GM18520 (cell line): Measurements from ENCODE around the gene ABCC2.
A peak's percentile ranks its signal among the peaks of the same experiment; 100 is the strongest.
"Not testable (repeated sequence)": the region's sequence is repeated elsewhere in the genome, so short reads cannot be mapped to it uniquely, and the experiment has no call there.

Experiments used
- ATAC-seq: cut with Tn5 transposase; IDR thresholded peaks from one replicate; pipeline ENCODE4 v1.9.1; 2021; ENCODE audit not compliant: unreplicated experiment

Gene ABCC2

DNA sequence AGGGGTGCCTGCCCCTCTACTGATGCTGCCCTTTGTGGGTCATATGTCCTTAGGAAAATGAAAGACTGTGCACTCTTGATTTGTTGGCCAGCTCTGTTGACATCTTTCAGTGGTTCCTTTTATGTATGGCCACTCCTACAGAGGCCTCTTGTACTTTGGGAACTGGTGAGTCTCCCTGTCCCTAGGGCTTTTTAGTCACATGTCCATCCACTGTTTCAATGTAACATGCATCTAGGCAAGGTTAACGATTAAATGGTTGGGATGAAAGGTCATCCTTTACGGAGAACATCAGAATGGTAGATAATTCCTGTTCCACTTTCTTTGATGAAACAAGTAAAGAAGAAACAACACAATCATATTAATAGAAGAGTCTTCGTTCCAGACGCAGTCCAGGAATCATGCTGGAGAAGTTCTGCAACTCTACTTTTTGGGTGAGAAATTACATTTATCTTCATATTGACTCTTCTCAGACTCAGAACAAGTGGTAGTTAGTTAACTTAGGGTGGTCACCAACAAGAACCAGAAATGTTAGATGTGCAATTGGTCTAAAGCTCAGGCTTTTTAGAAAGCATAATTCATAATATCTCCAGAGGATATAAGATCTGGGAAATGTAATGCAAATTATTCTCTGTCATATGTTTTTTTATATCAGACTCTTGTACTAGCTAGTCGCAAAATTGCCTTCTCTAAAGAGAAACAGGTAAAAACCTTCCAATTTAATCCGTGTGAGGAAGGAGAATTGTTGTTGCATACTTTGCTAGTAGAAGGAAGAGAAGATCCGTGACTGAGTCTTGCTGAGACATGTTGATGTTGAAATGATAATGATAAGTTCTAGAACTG, at the start of gene ABCC2:
Gene ABCC2, plus strand, starts transcription at position 194 of the 840 bp plus-strand sequence. Its CDS starts 205 bp downstream, at position 399.
- no peak for ATAC-seq

DNA sequence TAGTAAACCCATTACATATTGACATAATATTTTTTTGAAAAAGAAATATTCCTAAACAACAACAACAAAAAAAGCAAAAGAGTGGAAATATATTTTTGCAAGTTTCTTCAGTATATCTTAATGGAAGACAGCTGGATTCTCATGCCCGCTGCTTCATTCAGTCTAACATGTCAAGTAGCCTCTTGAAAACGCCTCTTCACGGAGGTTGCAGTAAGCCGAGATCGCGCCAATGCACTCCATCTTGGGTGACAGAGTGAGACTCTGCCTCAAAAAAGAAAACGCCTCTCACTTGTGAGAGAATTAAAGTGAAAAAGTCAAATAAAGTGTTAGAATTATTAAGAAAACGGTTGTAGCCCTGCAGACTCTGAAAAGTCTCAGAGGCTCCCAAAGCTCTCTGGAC, 49.1 kb upstream of the ABCC2 start:
- no peak for ATAC-seq

DNA sequence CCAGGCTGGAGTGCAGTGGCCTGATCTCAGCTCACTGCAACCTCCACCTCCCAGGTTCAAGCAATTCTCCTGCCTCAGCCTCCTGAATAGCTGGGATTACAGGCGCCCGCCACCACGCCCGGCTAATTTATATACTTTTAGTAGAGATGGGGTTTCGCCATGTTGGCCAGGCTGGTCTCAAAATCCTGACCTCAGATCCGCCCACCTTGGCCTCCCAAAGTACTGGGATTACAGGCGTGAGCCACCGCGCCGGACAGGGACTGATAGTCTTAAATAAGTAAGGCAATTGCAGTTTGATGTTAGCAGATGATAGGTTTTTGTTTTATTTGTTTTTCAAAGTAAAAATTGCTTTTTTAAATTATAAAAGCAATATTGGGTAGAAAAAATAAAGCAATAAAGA, 48.3 kb upstream of the ABCC2 start:
- not testable (repeated sequence) for ATAC-seq

DNA sequence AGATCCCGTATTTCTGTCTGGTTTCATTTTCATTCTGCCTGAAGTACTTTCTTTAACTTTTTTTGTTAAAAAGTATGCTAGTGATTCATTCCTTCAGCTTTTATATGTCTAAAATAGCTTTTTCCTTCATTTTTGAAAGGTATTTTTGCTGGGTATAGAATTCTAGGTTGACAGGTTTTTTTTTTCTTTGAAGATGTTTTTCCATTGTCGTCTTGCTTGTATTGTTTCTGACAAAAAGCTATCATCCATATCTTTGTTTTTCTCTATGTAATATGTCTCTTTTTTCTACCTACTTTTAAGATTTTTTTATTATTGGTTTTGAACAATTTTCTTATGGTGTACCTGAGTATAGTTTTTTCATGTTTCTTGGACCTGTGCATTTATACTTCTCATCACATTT, 42.2 kb upstream of the ABCC2 start:
- no peak for ATAC-seq

DNA sequence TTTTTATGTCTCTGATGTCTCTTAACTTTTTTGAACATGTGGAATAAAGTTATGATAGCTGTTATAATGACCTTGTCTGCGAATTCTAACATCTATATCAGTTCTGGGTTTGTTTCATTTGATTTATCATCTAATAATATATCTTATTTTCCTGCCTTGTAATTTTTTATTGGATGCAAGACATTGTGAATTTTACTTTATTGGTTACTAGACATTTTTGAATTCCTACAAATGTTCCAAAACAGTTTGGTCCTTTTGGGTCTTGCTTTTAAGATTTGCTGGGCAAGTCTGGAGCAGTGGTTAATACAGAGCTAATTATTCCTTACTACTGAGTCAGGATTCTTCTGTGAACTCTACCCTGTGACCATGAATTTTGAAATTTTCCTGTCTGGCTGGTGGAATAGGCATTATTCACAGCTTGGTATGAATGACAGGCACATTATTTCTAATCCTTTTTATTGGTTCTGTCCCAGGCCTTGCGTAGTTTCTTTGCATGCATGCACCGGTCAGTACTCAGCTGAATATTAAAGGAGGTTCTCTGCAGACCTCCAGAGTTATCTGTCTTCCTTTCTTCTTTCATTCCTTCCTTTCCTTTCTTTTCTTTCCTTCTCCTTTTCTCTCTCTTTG, 41.4 kb upstream of the ABCC2 start:
- no peak for ATAC-seq

DNA sequence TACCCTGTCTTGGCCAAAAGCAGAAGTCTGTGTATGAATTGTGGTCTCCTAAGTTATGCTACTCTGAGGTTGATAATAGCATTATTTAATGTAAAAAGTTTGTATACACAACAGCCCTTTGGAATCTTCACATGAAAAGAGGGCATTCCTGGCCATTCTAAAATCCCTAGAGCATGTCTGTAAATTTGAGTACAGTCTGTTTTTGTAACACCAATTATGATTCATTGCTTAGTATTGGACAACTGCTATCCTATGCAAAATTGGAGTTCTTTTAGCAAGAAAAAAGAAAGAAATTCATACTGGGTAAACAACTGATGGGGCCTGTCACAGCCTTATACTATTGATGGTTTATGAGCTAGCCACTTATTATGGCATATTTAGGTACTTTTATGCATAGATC, 40.2 kb upstream of the ABCC2 start:
- ATAC-seq: no peak

DNA sequence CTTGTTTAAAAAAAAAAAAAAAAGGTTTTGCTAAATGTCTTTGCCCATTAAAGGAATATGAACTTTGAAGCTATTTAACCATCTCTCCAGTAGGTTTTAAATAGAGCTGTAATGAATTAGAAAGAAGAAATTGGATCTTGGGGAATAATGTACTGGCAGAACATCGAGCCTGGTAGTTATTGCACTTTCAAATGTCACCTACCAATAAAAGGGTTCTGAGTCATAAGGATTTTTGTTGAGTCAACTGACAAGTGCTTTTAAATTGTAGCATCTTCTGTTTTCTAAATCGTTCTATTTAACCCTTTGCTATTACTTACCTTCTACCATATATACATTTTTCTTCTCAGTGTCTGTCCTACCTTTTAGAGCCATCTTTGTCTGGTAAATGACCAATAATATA, 39.7 kb upstream of the ABCC2 start:
- no peak for ATAC-seq

DNA sequence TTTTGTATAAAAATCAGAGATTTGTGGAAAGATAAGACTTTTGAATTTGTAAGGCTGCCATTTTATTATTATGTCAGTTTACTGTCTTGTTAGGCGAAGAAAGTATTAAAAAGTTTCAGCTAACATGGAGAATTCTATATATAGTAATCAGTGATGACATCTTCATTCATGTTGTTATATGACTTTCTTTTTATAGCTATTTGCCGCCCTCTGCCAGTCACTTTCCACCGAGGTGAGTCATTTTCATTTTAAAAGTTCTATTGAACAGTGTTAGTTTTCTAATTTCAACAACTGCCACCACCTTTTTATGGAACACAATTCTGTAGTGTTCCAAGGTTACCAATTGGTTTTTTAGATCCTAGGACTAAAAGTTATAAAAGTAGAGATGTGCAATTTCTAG, 38.6 kb upstream of the ABCC2 start:
- no peak for ATAC-seq

DNA sequence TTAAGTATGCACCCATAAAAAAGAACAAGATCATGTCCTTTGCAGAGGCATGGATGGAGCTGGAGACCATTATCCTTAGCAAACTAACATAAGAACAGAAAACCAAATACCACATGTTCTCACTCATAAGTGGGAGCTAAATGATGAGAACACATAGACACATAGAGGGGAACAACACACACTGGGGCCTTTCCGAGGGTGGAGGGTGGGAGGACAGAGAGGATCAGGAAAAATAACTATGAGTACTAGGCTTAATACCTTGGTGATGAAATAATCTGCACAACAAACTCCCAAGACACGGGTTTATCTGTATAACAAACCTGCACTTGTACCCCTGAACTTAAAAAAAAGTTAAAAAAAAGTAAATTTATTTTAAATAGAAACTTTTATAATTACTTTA, 36.3 kb upstream of the ABCC2 start:
- not testable (repeated sequence) for ATAC-seq

DNA sequence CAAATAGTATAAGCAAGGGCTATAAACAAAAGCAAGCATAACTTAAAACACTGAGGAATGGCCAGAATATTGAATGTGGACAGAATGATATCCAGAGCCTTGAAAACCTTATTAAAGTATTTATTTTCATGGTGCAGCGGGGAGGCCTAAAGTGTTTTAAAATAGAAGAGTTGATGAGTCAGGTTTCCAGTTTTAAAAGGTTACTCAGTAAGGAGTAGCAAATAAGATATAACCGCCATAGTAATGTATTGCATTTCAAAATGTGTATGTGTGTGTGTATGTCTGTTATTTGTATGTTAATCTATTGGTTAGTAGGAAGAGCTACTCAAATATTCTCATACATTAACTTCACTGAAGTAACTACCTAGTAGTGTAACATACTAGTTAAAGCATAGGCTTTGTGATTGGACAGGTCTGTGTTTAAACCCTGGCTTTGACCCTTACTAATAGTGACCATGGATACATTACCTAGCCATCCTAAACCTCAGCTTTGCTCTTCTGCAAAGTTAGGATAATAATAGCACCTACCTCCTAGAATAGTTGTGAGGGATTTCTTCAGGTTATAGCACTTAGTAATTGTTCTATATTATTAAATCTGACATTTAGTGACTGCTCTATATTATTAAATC, 33.5 kb upstream of the ABCC2 start:
- no peak for ATAC-seq

DNA sequence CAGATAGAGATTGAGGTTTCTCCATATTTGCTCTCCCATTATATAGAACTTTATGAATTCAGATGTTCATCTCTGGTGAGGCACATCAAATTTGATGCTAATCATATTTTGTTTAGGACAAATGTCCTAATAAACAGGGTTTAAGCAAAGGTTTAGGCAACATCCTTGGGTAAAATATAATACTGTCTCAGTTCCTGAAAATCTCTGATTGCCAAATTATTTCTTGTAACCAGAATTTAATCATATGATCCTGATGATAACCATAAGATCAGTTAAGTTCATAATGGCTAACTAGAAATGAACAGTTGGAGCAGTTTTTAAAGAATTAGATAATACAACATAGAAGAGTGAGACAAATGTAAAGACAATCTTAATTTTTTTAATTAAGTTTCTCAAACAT, 31.8 kb upstream of the ABCC2 start:
- no peak for ATAC-seq

DNA sequence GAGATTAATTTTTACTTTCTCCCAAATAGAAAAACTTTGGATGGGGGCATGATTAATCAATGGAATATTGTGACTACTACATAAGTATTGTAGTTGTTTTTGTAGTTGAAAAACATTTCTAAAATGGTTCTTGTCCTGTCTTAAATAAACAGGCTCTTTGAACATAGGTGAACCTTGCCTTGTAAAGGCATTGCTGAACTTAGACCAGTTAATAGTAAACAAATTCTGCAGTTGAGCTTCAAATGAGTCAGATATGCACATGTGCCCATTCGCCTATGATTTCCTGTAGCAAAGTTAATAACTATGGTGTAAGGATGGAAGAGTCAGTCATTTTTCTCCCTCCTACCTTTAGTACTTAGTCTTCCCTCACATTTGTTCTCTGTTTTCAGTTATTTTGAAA, 27.8 kb upstream of the ABCC2 start:
- no peak for ATAC-seq

DNA sequence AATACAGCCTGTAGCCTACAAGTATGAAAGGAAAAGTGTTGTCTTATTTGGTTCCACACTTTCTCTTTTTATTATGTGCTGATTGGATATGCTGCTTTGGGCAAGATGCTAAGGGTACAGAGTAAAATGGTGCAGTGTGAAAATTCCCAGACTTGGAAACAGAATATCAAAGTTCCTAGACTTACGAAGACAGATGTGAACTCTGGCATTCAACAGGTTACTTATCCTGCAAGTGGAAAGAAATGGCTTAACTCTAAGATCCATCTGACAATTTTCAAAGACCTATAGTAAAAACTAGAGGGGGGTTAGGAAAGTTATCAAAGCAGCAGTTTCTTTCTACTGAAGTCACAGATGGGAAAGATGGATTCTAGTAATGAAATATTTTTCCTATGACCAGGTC, 26.3 kb upstream of the ABCC2 start:
- no peak for ATAC-seq

DNA sequence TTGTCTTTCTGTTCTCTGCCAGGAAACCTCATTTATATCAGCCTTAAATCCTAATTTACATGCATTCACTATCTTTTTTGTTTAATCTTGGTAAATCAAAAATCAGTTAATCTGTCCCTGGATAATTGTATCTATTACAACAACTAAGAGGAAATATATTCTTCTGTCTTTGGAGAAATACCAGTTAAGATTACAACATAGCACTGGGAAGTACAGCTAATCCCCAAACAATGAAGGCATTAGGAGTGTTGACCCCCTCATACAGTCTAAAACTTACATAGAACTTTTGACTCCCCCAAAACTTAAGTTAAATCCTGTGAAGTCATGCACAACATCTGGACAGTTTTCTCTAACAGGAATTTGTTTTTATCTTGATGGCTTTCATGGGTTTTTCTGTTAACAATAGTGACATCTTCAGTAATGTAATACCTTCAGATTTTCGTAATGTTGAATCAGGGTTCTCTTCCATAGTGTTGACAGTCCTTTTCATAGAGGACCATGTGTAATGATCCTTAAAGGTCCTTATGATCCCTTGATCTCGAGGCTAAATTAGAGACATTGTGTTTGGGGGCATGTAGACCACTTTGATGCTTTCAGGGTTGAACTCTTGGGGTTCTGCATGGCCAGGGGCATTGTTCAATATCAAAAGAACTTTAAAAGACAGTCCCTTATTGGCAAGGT, 24.1 kb upstream of the ABCC2 start:
- no peak for ATAC-seq

DNA sequence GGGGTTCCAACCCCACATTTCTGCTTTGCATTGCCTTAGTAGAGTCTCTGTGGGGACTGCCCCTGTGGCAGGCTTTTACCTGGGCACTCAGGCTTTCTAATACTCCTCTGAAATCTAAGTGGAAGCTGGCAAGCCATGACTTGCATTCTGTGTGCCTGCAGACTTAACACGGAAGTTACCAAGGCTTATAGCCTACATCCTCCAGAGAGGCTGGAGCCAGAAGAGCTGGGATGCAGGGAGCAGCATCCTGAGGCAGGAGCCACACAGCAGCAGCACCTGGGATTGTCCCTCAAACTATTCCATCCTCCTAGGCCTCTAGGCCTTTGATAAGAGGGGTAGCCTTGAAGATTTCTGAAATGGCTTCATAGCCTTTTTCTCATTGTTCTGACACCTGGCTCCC, 22.1 kb upstream of the ABCC2 start:
- no peak for ATAC-seq

DNA sequence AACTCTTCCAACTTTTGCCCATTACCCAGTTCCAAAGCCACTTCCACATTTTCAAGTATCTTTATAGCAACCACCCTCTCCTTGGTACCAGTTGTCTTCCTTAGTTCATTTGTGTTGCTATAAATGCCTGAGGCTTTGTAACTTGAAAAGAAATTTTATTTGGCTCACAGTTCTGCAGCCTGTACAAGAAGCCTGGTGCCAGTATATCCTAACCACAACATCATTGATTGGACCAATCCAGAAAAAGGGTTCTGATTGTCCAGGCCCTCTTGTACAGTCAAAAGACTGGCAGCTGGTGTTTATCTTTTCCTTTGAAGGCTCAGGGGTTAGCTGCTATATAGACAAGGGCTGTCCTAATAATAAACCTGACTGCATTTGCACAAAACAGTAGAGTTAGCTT, 21.1 kb upstream of the ABCC2 start:
- ATAC-seq: no peak

DNA sequence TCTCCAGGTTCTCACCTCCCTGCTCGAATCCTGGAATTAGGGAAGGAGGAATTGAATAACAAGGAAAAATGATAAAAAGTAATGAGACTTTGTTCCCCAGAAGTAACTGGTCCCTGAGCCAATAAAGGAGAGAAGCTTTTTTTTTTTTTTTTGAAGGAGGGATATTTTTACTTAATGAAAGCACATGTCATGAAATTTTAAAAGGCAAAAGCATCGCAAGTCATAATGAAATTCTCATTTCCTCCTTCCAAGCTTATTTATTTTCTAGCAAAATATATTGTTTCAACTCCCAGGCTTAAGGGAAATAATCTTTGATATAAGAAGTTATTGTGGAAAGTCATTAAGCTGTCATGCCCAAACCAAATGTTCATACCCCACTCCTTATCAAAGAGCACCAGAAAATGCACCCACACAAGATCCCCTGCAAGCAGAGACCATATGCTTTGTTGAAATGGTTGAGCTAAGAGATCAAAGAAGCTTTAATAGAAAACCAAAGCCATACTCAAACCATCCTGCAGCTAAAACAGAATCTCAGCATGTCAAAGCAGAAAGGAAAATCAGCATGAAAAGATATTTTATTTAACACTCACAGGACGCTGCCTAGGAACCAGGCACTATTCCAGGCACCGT, 16.7 kb upstream of the ABCC2 start:
- no peak for ATAC-seq

DNA sequence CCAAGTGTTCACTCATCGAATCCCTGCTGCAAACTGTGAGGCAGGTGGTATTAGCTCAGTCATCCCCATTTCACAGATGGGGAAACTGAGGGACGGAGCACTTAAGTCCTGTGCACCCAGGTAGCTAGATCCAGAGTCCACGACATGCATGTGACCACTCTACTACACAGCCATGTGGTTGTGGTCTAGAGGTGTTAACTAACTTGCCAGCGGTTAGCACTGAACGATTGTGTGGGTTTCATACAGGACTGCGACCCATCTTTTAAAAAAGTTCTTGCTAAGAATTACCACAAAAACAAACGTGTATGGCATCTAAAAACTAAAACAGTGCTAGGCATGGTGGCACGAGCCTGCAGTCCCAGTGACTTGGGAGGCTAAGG, 16.1 kb upstream of the ABCC2 start:
- ATAC-seq: peak; percentile 90

DNA sequence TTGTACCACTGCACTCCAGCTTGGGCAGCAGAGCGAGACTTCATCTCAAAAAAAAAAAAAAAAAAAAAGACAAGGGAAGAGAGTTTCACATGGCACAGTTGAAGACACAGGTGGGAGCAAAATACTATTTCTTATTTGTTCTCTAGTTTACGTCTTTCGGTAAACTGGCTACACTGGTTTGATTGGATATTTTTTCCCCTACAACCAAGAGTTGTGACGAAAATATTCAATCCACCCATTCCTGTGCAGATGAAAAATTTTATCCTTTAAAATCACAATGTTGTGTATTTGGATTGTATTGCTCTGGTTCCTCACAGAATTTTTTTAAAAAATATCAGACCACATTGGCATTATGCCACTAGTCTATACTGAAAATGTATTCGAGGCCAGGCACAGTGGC, 14.5 kb upstream of the ABCC2 start:
- ATAC-seq: no peak

DNA sequence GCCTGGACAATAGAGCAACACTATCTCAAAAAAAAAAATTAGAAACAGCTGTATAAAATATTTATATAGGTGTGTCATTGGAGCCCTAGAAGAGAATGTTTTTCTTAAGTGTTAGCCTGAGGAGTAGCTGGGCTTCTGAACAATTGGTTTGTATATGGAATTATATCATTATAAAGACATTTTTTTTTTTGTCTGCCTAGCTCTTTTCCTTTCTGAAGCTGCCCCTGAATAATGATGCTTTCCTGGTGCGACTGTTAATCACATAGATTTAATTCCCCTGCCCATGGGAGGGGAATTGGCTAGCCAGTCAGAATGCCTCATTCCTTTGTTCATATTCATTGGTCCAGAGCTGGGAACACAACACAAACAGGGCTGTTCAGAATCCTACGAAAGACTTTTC, 13.9 kb upstream of the ABCC2 start:
- no peak for ATAC-seq

DNA sequence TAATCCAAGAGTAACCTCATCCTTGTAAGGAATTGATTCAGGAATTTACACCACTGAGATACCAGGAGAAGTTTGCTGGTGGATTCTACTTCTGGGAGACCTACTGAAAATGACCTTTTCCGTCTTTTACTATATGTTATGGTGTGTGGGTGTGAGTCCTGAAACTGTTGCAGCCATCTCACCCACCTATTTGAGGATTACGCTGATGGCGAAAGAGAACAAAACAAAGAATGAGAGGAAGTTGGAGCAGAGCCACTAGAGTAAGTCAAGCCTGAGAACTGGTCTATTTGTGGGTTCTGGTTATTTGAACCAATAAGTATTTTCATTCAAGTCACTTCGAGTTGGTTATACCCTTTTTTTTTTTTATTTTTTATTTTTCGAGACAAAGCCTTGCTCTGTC, 12.7 kb upstream of the ABCC2 start:
- ATAC-seq: no peak
